ENCODE results near the gene PRM3.

- TF ChIP-seq CTCF (IDR thresholded peaks at IDR 0.05): no peak
- TF ChIP-seq ZFX (IDR thresholded peaks at IDR 0.05; ENCODE audit: borderline replicate concordance): no peak
Observed at GRCh38 chr16:11245988-11246387, 27.4 kb downstream of the PRM3 start.

Measured in 22Rv1 (cell line).